Endothelial cell of umbilical vein (primary cell): ENCODE results near the gene DHRS9. TPM values are rescaled to one million over a fixed set of nuclear protein-coding genes. Genes with fewer than 3 reads are reported as not detected.

Experiments used
- BruUV-seq: library from RNA; stranded (reverse); fragments of 400-500 nt; replicated peaks from 2 replicates; lab custom pipeline; 2021; lab: Mats Ljungman, UMichigan
- CTCF ChIA-PET: fragments of 300-600, 350-600 bp; sonication (Branson Sonifier 250); formaldehyde crosslinking; loops from one replicate; lab custom pipeline; 2021; ENCODE audit warnings: antibody characterized with exemption, inconsistent platforms; lab: Charles Lee
- POLR2A ChIA-PET: fragments of 300-600, 350-600 bp; sonication (Branson Sonifier 250); formaldehyde crosslinking; loops from one replicate; lab custom pipeline; 2021; ENCODE audit warnings: antibody characterized with exemption, inconsistent platforms; lab: Charles Lee
- DNase-seq: peaks from one replicate; pipeline ENCODE4 v3.0.0-alpha.2; 2011; ENCODE audit warnings: low read depth, low spot score
- FAIRE-seq: peaks from 2 replicates; lab custom pipeline; 2011; peaks lifted over from hg19 to GRCh38; lab: Jason Lieb, UNC
- H2AFZ ChIP-seq: 2 replicates; pipeline ENCODE4 v1.6.0; 2012; ENCODE audit warnings: low read depth, low read length, control low read depth, inconsistent platforms
- H3K27ac ChIP-seq: 2 replicates; pipeline ENCODE4 v1.5.1; 2011; ENCODE audit warnings: low read depth, mild to moderate bottlenecking, control low read depth, low read length, moderate library complexity; ENCODE audit not compliant: insufficient read depth
- H3K27me3 ChIP-seq, 2 experiments: 2 replicates each; pipeline versions ENCODE4 v1.6.0 to v1.6.1; 2011; ENCODE audit warnings: low read length in 2 of 2, mixed read lengths in 1 of 2; ENCODE audit not compliant: control insufficient read depth in 2 of 2, insufficient read depth in 2 of 2
- H3K36me3 ChIP-seq, 2 experiments: 2 replicates in 1 of 2; 3 replicates in 1 of 2; pipeline ENCODE4 v1.5.1; 2011; ENCODE audit warnings: low read length in 2 of 2, mild to moderate bottlenecking in 1 of 2, moderate library complexity in 1 of 2; ENCODE audit not compliant: control insufficient read depth in 2 of 2, insufficient read depth in 2 of 2; ENCODE audit errors: extremely low read depth in 1 of 2
- H3K4me1 ChIP-seq: 3 replicates; pipeline ENCODE4 v1.5.1; 2011; ENCODE audit warnings: mild to moderate bottlenecking, low read length; ENCODE audit not compliant: control insufficient read depth, insufficient read depth; ENCODE audit errors: extremely low read depth
- H3K4me2 ChIP-seq: 2 replicates; pipeline ENCODE4 v1.6.1; 2011; ENCODE audit warnings: low read length, control low read depth, mixed read lengths; ENCODE audit not compliant: insufficient read depth
- H3K4me3 ChIP-seq, 3 experiments: fragments of 200-600 bp in 1 of 3; sonication (generic), shearing (Covaris generic) in 1 of 3; replicated peaks in 1 of 3; 2 replicates each; pipeline ENCODE4 v1.5.1; 2011 to 2016; ENCODE audit warnings: control low read depth in 3 of 3, low read length in 3 of 3, mild to moderate bottlenecking in 2 of 3, inconsistent platforms in 1 of 3, low read depth in 1 of 3, moderate library complexity in 1 of 3; ENCODE audit not compliant: insufficient read depth in 1 of 3
- H3K79me2 ChIP-seq: 2 replicates; pipeline ENCODE4 v1.6.0; 2012; ENCODE audit warnings: low read length, inconsistent platforms; ENCODE audit not compliant: control insufficient read depth, insufficient read depth
- H3K9ac ChIP-seq: replicated peaks from 2 replicates; pipeline ENCODE3; 2011; ENCODE audit warnings: low read length, control low read depth; ENCODE audit not compliant: insufficient read depth; ENCODE audit errors: extremely low read depth
- H3K9me1 ChIP-seq: replicated peaks from 3 replicates; pipeline ENCODE4 v1.6.0; 2011; ENCODE audit warnings: mild to moderate bottlenecking, low read length; ENCODE audit not compliant: control insufficient read depth, insufficient read depth; ENCODE audit errors: extremely low read depth
- H3K9me3 ChIP-seq: replicated peaks from 2 replicates; pipeline ENCODE4 v1.5.1; 2012; ENCODE audit warnings: low read length, inconsistent platforms; ENCODE audit not compliant: control insufficient read depth, insufficient read depth
- H4K20me1 ChIP-seq: replicated peaks from 2 replicates; pipeline ENCODE3; 2011; ENCODE audit warnings: mild to moderate bottlenecking, low read length; ENCODE audit not compliant: control insufficient read depth, insufficient read depth; ENCODE audit errors: extremely low read depth
- EZH2 ChIP-seq: IDR thresholded peaks from 2 replicates; pipeline ENCODE4 v1.6.1; 2012; ENCODE audit warnings: borderline replicate concordance, low read depth, mild to moderate bottlenecking, moderate library complexity, low read length, inconsistent platforms; ENCODE audit not compliant: severe bottlenecking
- FOS ChIP-seq: IDR thresholded peaks from 2 replicates; pipeline ENCODE4 v1.6.1; 2011; ENCODE audit warnings: mild to moderate bottlenecking, low read length, moderate library complexity, borderline replicate concordance; ENCODE audit not compliant: insufficient read depth
- GATA2 ChIP-seq: IDR thresholded peaks from 2 replicates; pipeline ENCODE4 v1.7.0; 2011; ENCODE audit warnings: low read depth, mild to moderate bottlenecking, moderate library complexity, mixed read lengths, low read length; ENCODE audit not compliant: insufficient read length, insufficient read depth
- JUN ChIP-seq: IDR thresholded peaks from 2 replicates; pipeline ENCODE4 v1.6.1; 2011; ENCODE audit warnings: borderline replicate concordance, low read depth; ENCODE audit not compliant: insufficient read length, insufficient read depth
- MYC ChIP-seq: IDR thresholded peaks from one replicate; pipeline ENCODE4 v1.6.1; 2011; ENCODE audit warnings: mild to moderate bottlenecking, low read depth, low read length
- POLR2A ChIP-seq: IDR thresholded peaks from 2 replicates; pipeline ENCODE4 v1.6.1; 2012; ENCODE audit warnings: low read depth, mild to moderate bottlenecking, control low read depth, low read length
- POLR2AphosphoS5 ChIP-seq: IDR thresholded peaks from 2 replicates; pipeline ENCODE4 v1.6.1; 2012; ENCODE audit warnings: low read depth, mild to moderate bottlenecking, control low read depth, low read length, moderate library complexity; ENCODE audit not compliant: insufficient read depth
- dilution Hi-C: fragments of 300-500 bp; cut with MboI; formaldehyde crosslinking; loops from one replicate; pipeline ENCODE4 v1.15.0; 2019; ENCODE audit warnings: low sequenced_read_pairs; ENCODE audit not compliant: extremely low pct_ligation_motif_present
- intact Hi-C: fragments of 100-400 bp; cut with micrococcal nuclease; formaldehyde crosslinking; loops from one replicate; pipeline ENCODE4 v1.10.0; 2022
- polyA plus RNA-seq, 4 experiments: library from polyadenylated mRNA; depleted of rRNA in 3 of 4; stranded (reverse) in 3 of 4; unstranded in 1 of 4; fragments of >200 nt; gene quantifications; 2 replicates each; pipeline versions ENCODE4 v1.2.1 to v1.2.3, GENCODE V29; 2011 to 2012; ENCODE audit warnings: missing spikeins in 1 of 4
- total RNA-seq: library from RNA; stranded (reverse); gene quantifications from 2 replicates; pipeline ENCODE4 v1.2.3, GENCODE V29; 2021
- TF ChIP-seq, protein P1 (sequence below), 2 donors: IDR thresholded peaks; 1 replicate in 1 of 2; 2 replicates in 1 of 2; pipeline ENCODE4 v1.5.1; 2011; ENCODE audit warnings: low read length in 2 of 2, mild to moderate bottlenecking in 2 of 2, moderate library complexity in 2 of 2, control low read depth in 1 of 2, inconsistent platforms in 1 of 2, low read depth in 1 of 2; ENCODE audit not compliant: insufficient read depth in 1 of 2; ENCODE audit errors: extremely low read depth in 1 of 2
- TF ChIP-seq, protein P2 (sequence below): IDR thresholded peaks from 2 replicates; pipeline ENCODE4 v1.6.1; 2011; ENCODE audit not compliant: insufficient read depth, insufficient read length

Gene DHRS9
- total and polyA plus RNA-seq, 2 donors (not counting 3 experiments of a cell fraction or from before 2014, with no cell fraction given): 0.40 TPM; not detected in 1

DNA sequence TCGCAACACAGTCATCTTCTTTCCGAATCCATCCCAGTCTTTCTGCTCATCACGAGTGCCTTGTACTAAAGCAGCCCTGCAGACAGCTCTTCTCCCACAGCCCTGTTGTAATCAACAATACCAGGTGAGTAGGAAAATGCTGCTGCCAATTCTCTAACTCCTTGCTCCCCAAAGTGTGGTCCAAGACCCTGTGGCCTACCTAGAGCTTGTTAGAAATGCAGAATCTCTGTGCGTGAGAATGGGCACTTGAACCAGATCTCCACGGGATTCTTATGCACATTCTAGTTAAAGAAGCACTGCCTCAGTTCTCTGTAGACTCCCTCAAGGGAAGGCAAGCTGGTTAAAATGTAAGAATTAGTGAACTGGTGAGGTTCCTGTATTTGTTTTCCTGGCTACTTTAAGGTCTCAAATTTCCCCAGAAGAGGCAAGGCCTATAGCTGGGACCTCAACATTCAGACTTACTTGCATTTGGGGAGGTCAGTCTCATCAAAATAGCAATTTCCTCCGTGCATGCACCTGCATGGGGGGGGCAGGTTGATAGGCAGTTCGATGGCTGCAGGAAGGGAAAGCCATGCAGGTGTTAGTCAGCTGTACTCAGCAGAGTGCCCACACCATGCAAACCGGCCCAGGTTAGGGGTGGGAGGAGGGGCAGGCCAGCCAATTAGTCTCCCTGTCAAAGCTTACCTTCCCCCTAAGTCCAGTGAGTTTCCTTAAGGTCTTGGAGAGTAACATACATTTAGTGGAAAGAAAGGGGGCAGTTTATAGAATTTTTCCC is 70.8 kb downstream of the DHRS9 start:
- ChIA-PET CTCF (interaction anchor here (0.7 to 8.5 kb wide), 8 partner anchors 9 to 191 kb away, joined by 3 to 217 read pairs (median 14); no protein-coding TSS in a partner anchor), POLR2A (interaction anchor here (1.1 kb wide), 1 partner anchor 29 kb away, joined by 3 read pairs; no protein-coding TSS in a partner anchor)
- Histone ChIP-seq H3K4me3 (no peak overlapping the region), H3K4me1 (peaks cover 3% of the 10 kb centered on the region), H3K4me2 (no peak overlapping the region), H3K36me3 (no peaks in the 10 kb centered on the region), H4K20me1 (no peaks in the 10 kb centered on the region), H3K27me3 (no peaks in the 10 kb centered on the region), H3K79me2 (no peaks in the 10 kb centered on the region), H3K27ac (no peak overlapping the region), H3K9me3 (no peaks in the 10 kb centered on the region), H2AFZ (no peak overlapping the region), H3K9ac (no peak overlapping the region), H3K9me1 (no peaks in the 10 kb centered on the region)
- DNase-seq: no peak
- FAIRE-seq: no peak
- TF ChIP-seq GATA2 (no peak), FOS (no peak), MYC (no peak), POLR2A (no peak), POLR2AphosphoS5 (no peak), JUN (no peak), EZH2 (no peak)
- TF ChIP-seq, protein P1, sequence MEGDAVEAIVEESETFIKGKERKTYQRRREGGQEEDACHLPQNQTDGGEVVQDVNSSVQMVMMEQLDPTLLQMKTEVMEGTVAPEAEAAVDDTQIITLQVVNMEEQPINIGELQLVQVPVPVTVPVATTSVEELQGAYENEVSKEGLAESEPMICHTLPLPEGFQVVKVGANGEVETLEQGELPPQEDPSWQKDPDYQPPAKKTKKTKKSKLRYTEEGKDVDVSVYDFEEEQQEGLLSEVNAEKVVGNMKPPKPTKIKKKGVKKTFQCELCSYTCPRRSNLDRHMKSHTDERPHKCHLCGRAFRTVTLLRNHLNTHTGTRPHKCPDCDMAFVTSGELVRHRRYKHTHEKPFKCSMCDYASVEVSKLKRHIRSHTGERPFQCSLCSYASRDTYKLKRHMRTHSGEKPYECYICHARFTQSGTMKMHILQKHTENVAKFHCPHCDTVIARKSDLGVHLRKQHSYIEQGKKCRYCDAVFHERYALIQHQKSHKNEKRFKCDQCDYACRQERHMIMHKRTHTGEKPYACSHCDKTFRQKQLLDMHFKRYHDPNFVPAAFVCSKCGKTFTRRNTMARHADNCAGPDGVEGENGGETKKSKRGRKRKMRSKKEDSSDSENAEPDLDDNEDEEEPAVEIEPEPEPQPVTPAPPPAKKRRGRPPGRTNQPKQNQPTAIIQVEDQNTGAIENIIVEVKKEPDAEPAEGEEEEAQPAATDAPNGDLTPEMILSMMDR (IDR thresholded peaks at IDR 0.05; ENCODE audit: extremely low read depth in 1 of 2, insufficient read depth in 1 of 2, low read depth in 1 of 2, low read length in 2 of 2): no peak
- TF ChIP-seq, protein P2, sequence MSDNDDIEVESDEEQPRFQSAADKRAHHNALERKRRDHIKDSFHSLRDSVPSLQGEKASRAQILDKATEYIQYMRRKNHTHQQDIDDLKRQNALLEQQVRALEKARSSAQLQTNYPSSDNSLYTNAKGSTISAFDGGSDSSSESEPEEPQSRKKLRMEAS: no peak
- dilution Hi-C loops: no loop called here
- BruUV-seq: no TSS peak
- intact Hi-C loops: loop anchor here (2.0 to 5.0 kb wide), 2 partner anchors 83 to 368 kb away; no protein-coding TSS in a partner anchor
